Esophagus muscularis mucosa (tissue), 4 donors: ENCODE data around the gene SNAPC3.

Experiments
- EP300 ChIP-seq: sonication (generic); formaldehyde crosslinking; IDR thresholded peaks from one replicate; pipeline ENCODE4 v1.6.1; 2017; ENCODE audit warnings: antibody characterized with exemption
- POLR2A ChIP-seq: fragments of 450-650 bp; IDR thresholded peaks from one replicate; pipeline ENCODE4 v1.6.1; 2017; ENCODE audit warnings: antibody characterized with exemption, moderate library complexity, mild to moderate bottlenecking, low read depth
- POLR2AphosphoS5 ChIP-seq, 2 donors: sonication (generic); formaldehyde crosslinking; IDR thresholded peaks; one replicate each; pipeline ENCODE4 v1.6.1; 2017; ENCODE audit warnings: antibody characterized with exemption in 2 of 2
- TF ChIP-seq, protein P1 (sequence below), 3 experiments: fragments of 200-600 bp in 2 of 3; fragments of 450-650 bp in 1 of 3; sonication (generic) in 2 of 3; IDR thresholded peaks; one replicate each; pipeline ENCODE4 v1.5.1; 2017 to 2019; ENCODE audit warnings: antibody characterized with exemption in 3 of 3, mild to moderate bottlenecking in 2 of 3, moderate library complexity in 1 of 3

DNA sequence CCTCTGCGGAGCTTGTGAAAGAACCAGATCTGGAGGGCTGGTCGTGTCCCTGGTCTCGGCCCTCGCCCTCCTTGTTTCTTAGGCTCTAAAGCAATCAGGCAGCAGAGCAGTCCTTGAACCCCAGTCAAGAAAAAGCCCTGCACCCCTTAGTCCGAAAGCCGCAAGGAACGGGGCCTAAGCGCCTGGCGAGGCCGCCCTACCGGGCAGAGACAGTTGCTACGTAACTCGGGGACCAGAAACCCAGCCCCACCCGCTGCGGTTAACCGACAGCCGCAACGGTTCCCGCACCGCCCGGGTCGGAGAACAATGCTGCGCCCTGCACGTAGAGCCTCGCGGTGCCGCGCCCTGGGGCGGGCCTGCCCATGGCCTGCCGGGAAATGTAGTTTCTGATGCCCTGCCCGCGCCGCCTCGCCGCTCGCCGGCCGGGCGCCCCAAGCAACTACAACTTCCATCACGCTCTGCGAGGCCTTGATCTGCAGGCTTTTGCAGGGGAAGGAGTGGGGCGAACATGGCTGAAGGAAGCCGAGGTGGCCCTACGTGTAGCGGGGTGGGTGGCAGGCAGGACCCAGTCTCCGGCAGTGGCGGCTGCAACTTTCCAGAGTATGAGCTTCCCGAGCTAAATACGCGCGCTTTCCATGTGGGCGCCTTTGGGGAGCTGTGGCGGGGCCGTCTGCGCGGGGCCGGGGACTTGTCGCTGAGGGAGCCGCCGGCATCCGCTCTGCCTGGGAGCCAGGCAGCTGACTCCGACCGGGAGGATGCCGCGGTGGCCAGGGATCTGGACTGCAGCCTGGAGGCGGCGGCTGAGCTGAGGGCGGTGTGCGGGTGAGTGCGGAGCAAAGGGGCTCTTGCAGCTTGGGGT lies at the start of gene SNAPC3:
- TF ChIP-seq, protein P1, sequence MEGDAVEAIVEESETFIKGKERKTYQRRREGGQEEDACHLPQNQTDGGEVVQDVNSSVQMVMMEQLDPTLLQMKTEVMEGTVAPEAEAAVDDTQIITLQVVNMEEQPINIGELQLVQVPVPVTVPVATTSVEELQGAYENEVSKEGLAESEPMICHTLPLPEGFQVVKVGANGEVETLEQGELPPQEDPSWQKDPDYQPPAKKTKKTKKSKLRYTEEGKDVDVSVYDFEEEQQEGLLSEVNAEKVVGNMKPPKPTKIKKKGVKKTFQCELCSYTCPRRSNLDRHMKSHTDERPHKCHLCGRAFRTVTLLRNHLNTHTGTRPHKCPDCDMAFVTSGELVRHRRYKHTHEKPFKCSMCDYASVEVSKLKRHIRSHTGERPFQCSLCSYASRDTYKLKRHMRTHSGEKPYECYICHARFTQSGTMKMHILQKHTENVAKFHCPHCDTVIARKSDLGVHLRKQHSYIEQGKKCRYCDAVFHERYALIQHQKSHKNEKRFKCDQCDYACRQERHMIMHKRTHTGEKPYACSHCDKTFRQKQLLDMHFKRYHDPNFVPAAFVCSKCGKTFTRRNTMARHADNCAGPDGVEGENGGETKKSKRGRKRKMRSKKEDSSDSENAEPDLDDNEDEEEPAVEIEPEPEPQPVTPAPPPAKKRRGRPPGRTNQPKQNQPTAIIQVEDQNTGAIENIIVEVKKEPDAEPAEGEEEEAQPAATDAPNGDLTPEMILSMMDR (IDR thresholded peaks at IDR 0.05), result peak in 1 of 3 experiments; percentile 13
- TF ChIP-seq POLR2AphosphoS5 (IDR thresholded peaks at IDR 0.05) (peak; percentile 90), POLR2A (peak; percentile 27), EP300 (peak; percentile 80)
